SKM-1 treated with dmso at 0.1 percent for 144 hours (cell line): ENCODE data around the gene TRPC1.
"Not testable (repeated sequence)": the region's sequence is repeated elsewhere in the genome, so short reads cannot be mapped to it uniquely, and the experiment has no call there.

Experiments
- DNase-seq: peaks from one replicate; lab custom pipeline; 2025; ENCODE audit not compliant: unreplicated experiment; lab: John Stamatoyannopoulos, UW

The TRPC1 gene

GRCh38 chr3:142723968-142724681 is at the start of gene TRPC1:
TSS of gene TRPC1 (plus strand) at chr3:142724034. CDS start at chr3:142724560, 526 bp downstream.
- DNase-seq: no peak

GRCh38 chr3:142676151-142676550 is 47.7 kb upstream of the TRPC1 start:
- no peak for DNase-seq

- DNase-seq: no peak
These were observed 43.1 kb upstream of the TRPC1 start for GRCh38 chr3:142680710-142681109.

GRCh38 chr3:142690613-142691012 is 33.2 kb upstream of the TRPC1 start:
- DNase-seq: no peak

GRCh38 chr3:142691527-142691926 is 32.3 kb upstream of the TRPC1 start:
- DNase-seq: no peak

- DNase-seq: no peak
These were observed 30.5 kb upstream of the TRPC1 start for GRCh38 chr3:142693136-142693853.

GRCh38 chr3:142694225-142694624 is 29.6 kb upstream of the TRPC1 start:
- no peak for DNase-seq

- DNase-seq: no peak
These were observed 18.6 kb upstream of the TRPC1 start for GRCh38 chr3:142705198-142705597.

GRCh38 chr3:142706321-142707127 is 17.3 kb upstream of the TRPC1 start:
- no peak for DNase-seq

GRCh38 chr3:142709207-142709606 is 14.6 kb upstream of the TRPC1 start:
- no peak for DNase-seq

GRCh38 chr3:142714882-142715281 is 9.0 kb upstream of the TRPC1 start:
- DNase-seq: not testable (repeated sequence)

GRCh38 chr3:142716102-142716501 is 7.7 kb upstream of the TRPC1 start:
- DNase-seq: no peak

- DNase-seq: peak; percentile 83
These were observed 218 bp upstream of the TRPC1 start for GRCh38 chr3:142723665-142723967.

- no peak for DNase-seq
These were observed 985 bp downstream of the TRPC1 start for GRCh38 chr3:142724682-142725356.

GRCh38 chr3:142725357-142725739 is 1.5 kb downstream of the TRPC1 start:
- no peak for DNase-seq

GRCh38 chr3:142726017-142726416 is 2.2 kb downstream of the TRPC1 start:
- no peak for DNase-seq

GRCh38 chr3:142732066-142732465 is 8.2 kb downstream of the TRPC1 start:
- no peak for DNase-seq

GRCh38 chr3:142734834-142735233 is 11.0 kb downstream of the TRPC1 start:
- DNase-seq: no peak

GRCh38 chr3:142735462-142735861 is 11.6 kb downstream of the TRPC1 start:
- DNase-seq: no peak

- no peak for DNase-seq
These were observed 14.6 kb downstream of the TRPC1 start for GRCh38 chr3:142738396-142738795.

GRCh38 chr3:142746646-142747045 is 22.8 kb downstream of the TRPC1 start:
- no peak for DNase-seq
